Upper lobe of left lung (tissue), 4 donors: Measurements from ENCODE around the gene NLRP6.

Source experiments
- CTCF ChIP-seq, 6 experiments: fragments of 450-650 bp in 4 of 6; fragments of 200-600 bp in 2 of 6; sonication (generic) in 2 of 6; IDR thresholded peaks; one replicate each; pipeline ENCODE4 v1.5.1; 2016 to 2019; ENCODE audit warnings: antibody characterized with exemption in 6 of 6
- EP300 ChIP-seq, 4 donors: sonication (generic); formaldehyde crosslinking; IDR thresholded peaks; one replicate each; pipeline ENCODE4 v1.5.1; 2017; ENCODE audit warnings: antibody characterized with exemption in 4 of 4, control low read depth in 2 of 4
- POLR2A ChIP-seq, 4 donors: fragments of 450-650 bp; IDR thresholded peaks; one replicate each; pipeline ENCODE4 v1.5.1; 2016 to 2017; ENCODE audit warnings: antibody characterized with exemption in 4 of 4, mild to moderate bottlenecking in 2 of 4
- POLR2AphosphoS5 ChIP-seq, 2 donors: sonication (generic); formaldehyde crosslinking; IDR thresholded peaks; one replicate each; pipeline ENCODE4 v1.5.1; 2017; ENCODE audit warnings: antibody characterized with exemption in 2 of 2

DNA sequence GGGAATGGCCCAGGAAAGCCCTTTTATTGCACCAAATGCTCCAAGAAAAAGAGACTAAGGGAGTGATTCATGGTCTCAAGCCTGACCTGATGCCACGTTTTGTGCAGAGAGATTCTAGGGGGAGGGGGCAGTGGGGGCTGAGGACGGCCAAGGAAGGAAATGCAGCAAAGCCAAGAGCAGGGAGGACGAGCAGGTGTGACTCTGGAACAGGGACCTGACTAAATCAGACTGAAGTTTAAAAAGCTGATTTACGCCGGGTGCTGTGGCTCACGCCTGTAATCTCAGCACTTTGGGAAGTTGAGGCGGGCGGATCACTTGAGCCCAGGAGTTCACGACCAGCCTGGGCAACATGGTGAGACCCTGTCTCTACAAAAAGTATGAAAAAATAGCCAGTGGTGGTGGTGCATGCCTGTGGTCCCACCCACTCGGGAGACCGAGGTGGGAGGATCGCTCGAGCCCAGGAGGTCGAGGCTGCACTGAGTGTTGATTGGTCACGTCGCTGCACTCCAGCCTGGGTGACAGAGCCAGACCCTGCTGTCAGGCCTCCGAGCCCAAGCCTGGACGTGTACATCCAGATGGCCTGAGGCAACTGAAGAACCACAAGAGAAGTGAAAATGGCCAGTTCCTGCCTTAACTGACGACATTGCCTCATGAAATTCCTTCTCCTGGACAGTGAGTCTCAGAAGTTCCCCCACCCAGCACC, 53.3 kb downstream of the NLRP6 start:
- no peak for TF ChIP-seq POLR2A (IDR thresholded peaks at IDR 0.05)
- TF ChIP-seq CTCF (IDR thresholded peaks at IDR 0.05): no peak
- TF ChIP-seq POLR2AphosphoS5 (IDR thresholded peaks at IDR 0.05): no peak
- TF ChIP-seq EP300 (IDR thresholded peaks at IDR 0.05): no peak
